PFSK-1 (cell line): ENCODE data around the gene SMIM35.

Experiments used
- FOXP2 ChIP-seq: optimal IDR thresholded peaks from 2 replicates; pipeline ENCODE3; 2011; ENCODE audit warnings: borderline replicate concordance, control low read depth, inconsistent platforms; ENCODE audit not compliant: insufficient read depth; ENCODE audit errors: extremely low read length, extremely low read depth
- POLR2AphosphoS5 ChIP-seq: IDR thresholded peaks from 2 replicates; pipeline ENCODE4 v1.6.1; 2012; ENCODE audit warnings: low read depth, mild to moderate bottlenecking, control low read depth, low read length, moderate library complexity
- SIN3A ChIP-seq: IDR thresholded peaks from 2 replicates; pipeline ENCODE4 v1.6.1; 2012; ENCODE audit warnings: mild to moderate bottlenecking, low read length, moderate library complexity, borderline replicate concordance; ENCODE audit not compliant: insufficient read depth
- TF ChIP-seq, protein P1 (sequence below), 2 experiments: IDR thresholded peaks; 2 replicates each; pipeline versions ENCODE4 v1.6.1 to v1.8.0; 2011 to 2012; ENCODE audit warnings: low read depth in 2 of 2, low read length in 2 of 2, control low read depth in 1 of 2, inconsistent platforms in 1 of 2, mild to moderate bottlenecking in 1 of 2, moderate library complexity in 1 of 2; ENCODE audit not compliant: insufficient read depth in 1 of 2

DNA sequence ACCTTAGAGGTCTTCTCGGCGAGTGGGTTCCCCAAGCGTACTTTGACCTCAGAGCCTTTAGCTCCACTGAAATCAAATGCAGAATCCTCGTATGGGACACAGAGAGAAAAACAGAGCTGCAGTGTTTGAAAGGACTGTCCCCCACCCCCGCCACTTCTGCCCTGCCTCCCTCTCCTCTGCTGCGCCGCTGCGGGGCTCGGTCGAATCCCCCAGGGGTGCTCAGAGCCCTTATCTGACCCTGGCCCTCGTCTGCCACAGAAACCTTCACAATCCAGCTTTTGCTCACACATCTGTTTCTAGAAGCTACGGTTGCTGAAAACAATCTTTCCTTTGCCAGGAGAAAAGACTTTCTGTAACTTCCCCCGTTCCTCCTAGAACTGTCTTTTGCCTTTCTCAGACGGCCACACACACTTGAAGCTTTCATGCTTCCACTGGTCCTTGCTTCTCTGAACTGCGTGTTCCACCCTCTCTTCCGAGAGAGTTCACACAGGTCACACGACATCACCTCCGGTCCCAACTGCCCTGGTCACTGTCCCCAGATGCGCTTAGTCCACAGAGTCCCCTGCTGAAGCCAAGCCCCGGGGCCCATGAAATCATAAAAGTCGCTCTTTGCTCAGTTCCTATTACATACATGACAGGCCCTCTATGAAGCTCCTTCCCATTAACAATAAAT is 3.7 kb downstream of the SMIM35 start:
- TF ChIP-seq, protein P1, sequence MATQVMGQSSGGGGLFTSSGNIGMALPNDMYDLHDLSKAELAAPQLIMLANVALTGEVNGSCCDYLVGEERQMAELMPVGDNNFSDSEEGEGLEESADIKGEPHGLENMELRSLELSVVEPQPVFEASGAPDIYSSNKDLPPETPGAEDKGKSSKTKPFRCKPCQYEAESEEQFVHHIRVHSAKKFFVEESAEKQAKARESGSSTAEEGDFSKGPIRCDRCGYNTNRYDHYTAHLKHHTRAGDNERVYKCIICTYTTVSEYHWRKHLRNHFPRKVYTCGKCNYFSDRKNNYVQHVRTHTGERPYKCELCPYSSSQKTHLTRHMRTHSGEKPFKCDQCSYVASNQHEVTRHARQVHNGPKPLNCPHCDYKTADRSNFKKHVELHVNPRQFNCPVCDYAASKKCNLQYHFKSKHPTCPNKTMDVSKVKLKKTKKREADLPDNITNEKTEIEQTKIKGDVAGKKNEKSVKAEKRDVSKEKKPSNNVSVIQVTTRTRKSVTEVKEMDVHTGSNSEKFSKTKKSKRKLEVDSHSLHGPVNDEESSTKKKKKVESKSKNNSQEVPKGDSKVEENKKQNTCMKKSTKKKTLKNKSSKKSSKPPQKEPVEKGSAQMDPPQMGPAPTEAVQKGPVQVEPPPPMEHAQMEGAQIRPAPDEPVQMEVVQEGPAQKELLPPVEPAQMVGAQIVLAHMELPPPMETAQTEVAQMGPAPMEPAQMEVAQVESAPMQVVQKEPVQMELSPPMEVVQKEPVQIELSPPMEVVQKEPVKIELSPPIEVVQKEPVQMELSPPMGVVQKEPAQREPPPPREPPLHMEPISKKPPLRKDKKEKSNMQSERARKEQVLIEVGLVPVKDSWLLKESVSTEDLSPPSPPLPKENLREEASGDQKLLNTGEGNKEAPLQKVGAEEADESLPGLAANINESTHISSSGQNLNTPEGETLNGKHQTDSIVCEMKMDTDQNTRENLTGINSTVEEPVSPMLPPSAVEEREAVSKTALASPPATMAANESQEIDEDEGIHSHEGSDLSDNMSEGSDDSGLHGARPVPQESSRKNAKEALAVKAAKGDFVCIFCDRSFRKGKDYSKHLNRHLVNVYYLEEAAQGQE (IDR thresholded peaks at IDR 0.05; ENCODE audit: insufficient read depth in 1 of 2, low read depth in 2 of 2, low read length in 2 of 2) = no peak
- TF ChIP-seq POLR2AphosphoS5 = no peak
- no peak for TF ChIP-seq SIN3A
- no peak for TF ChIP-seq FOXP2
